C4-2B (cell line): ENCODE measurements around the gene RPGRIP1L.

Experiments
- CTCF ChIP-seq: fragments of 450-650 bp; conservative IDR thresholded peaks from 2 replicates; pipeline ENCODE4 v1.5.1; 2017; ENCODE audit warnings: mild to moderate bottlenecking
- ZFX ChIP-seq: fragments of 450-650 bp; IDR thresholded peaks from 2 replicates; pipeline ENCODE4 v1.6.1; 2017

DNA sequence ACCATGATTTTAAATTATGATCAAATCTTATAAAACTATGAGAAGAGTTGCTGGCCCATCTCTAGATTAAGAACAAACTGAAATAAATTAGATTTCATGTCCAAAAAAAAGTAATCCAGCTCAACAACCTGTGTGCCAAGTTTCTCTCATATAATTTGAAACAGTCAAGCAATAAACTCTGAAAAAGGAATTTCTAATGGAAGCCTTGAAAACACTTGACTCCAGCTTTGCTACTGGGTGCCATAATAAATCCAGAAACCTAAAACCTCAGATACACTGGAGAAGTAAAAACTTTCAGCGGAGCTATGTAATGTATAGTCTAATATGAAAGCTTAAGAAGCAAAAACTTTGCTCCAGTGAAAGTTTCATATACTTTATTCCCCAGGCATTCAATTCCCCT lies 25.5 kb downstream of the RPGRIP1L start:
- TF ChIP-seq CTCF (no peak), ZFX (no peak)
